ENCODE measurements around the gene AGER.

GRCh38 chr6:32194825-32195651 lies 11.0 kb upstream of the AGER start:
- no peak for TF ChIP-seq EZH2 (IDR thresholded peaks at IDR 0.05; ENCODE audit: borderline replicate concordance)
- peak; percentile 63 for TF ChIP-seq CTCF (IDR thresholded peaks at IDR 0.05; ENCODE audit: poor library complexity)
